HG03064 (cell line): ENCODE data around the gene COBLL1.

Source experiments
- ATAC-seq: cut with Tn5 transposase; IDR thresholded peaks from one replicate; pipeline ENCODE4 v1.9.1; 2021; ENCODE audit warnings: low read depth; ENCODE audit not compliant: unreplicated experiment

The COBLL1 gene

GRCh38 chr2:164693834-164694233 is 147.8 kb downstream of the COBLL1 start:
- no peak for ATAC-seq

DNA sequence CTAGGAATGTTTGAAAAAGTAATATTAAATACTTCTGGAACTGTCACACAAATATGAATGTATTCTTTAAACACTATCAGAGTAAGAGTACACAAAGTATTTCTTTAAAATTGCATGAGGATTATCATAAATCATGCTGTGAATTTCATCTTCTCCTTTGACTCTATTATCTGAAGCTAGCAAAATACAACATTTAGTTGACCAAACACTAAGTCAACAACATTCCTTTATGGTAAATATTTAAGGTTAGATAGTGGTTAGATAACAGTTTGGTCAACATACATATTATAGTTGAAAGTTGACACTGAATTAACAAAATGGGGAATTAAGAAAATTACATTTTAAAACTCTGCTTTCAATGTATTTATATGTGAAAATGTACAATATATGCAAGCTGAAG is 148.2 kb downstream of the COBLL1 start:
- ATAC-seq = no peak

DNA sequence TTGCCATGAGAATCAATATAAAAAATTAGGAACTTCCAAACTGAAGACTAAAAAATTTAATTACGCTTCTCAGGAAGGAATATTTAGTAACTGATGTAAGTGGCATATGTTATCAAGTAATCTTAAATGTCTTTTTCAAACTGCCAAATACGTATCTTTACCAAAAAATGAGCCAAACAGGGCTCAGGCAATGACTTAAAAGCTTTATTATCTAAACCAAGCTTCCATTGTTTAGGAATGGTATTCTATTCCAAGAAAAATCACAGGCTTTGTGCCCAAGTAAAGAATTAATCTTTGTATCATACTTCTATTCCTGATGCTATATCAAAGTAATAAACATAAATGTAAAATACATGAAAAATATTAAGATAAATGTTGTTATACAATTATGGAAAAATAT is 148.7 kb downstream of the COBLL1 start:
- no peak for ATAC-seq

- no peak for ATAC-seq
Observed at GRCh38 chr2:164692114-164692513, 149.5 kb downstream of the COBLL1 start.

- ATAC-seq = no peak
Observed at GRCh38 chr2:164691346-164691887, 150.2 kb downstream of the COBLL1 start.

DNA sequence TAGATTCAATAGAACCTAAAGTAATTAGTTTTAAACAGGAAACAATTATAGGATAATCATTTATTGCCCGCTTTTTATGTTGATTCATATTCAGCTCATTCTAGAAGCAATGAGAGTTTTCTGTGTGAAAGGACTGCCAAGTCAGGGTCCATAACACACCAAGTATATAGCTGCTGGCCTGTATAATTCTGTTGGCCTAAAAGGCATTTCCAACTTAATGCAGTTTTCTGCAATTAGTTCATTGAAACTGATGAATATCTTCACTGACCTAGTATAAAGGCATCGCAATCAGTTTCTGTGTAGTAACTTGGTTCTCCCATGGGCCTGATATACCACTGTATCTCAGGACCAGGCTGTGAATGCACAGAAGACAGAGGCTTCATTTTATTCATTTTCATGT is 151.3 kb downstream of the COBLL1 start:
- no peak for ATAC-seq

DNA sequence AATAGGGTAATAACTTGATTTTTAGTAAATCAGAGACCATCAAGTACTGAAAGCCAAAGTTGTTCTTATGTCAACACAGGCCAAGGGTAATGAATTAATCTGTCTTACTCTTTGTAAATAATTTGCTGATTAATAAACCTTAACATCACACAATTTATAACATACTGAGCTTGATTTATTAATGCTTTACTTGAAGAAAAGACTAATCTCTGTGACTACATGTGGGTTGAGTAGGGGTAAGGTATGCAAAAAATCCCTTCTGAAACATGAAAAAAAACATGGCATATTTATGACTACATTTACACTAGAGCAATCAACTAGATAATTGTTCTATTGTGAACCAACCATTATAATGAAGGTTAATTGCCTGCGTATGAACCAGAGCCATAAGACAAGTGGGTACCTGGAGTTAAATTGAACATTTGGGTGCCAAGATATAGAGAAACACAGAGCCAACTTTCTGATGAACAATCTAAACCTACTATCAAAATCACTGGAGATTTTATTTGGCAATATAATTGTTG is 152.7 kb downstream of the COBLL1 start:
- no peak for ATAC-seq

DNA sequence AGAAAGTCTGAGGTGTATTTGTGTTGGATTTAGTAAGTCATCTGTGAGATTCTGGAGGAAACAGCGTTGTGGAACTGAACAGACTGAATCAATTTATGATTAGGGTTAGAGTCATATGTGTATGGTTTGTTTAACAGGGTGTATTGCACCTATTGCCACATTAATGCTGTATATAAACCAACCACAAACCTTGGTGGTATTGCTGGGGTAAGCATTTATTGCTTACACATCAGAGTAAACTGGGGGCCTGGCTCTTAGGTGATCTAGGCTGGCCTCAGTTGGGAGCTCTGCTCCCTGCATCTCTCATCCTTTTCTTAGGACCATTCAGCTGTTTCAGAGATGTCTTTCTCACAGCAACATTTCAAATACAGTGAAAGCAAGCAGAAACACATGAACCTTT is 160.6 kb downstream of the COBLL1 start:
- no peak for ATAC-seq

DNA sequence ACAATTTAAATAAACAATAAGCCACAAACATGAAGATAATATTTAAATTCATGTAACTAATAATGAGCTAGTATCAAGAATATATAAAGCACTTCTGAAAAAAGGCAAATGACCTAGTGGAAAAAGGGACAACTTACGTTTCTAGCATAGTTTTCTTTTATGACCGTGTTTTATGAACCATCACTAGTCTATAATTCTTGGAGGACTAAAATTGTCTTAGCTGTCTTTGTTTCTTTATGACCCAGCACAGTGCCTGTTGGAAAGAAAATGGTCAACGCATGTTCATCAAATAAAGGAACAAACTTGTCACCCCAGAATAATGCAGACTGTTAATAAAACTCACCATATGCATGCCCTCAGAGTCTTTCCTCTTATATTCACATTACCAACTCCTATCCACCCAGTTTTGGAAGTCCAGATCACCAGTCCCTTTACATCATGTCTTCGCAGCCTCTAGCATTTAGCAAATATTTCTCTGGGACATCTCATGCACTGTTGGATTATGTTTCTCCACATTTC is 162.9 kb downstream of the COBLL1 start:
- ATAC-seq = no peak

DNA sequence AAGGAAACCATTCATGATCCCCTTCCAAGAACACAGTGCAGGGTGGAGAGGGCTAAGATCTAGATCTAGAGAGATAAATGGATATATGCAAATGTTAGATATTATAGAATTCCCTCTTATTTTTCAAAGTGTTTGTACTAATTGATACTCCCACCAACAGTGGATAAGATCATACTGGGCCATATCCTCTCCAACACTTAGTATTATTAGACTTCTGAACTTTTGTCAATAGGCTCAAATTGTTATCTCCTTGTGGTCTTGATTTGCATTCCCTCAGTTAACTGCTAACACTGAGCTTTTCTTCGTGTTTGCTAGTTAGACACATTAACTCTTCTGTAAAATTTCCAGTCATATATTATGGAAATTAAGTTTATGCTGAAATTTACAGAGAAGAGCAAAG is 163.9 kb downstream of the COBLL1 start:
- no peak for ATAC-seq

DNA sequence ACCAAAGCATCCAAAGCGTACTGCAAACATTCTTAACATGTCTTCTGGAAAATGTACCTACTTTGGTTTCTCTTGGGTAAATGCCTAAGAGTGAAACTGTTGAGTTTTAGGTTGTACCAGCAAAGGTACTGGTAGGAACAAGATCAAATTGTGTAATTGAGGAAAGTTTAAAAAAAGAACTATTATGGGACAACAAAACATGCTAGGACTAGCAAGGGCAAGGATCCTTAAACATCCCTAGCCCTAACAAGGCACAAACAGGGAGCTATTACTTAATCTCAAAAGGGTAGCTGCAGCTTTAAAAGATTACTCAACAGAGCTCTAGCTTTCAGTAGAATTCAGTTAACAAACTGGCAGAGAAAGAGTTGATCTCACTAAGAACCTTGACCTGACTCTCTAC is 164.4 kb downstream of the COBLL1 start:
- ATAC-seq = no peak

DNA sequence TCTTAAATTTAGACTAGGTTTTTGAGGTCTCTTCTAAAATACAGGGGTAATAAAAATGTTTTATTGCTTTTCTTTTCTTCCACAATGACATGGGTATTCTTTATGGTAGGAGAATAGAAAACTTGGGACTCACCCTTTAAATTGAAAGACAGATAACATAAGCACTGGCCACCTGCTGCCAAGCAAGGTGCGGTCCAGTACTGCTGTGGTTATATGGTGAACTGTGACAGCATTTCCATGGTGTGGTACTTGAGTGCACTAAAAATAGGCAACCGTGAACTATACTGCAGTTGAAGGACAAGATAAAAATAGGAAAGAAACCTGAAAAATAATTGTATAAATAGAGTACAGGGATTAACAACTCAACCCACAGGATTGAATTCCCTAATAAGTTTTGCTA is 165.9 kb downstream of the COBLL1 start:
- no peak for ATAC-seq

GRCh38 chr2:164675027-164675426 is 166.6 kb downstream of the COBLL1 start:
- ATAC-seq = no peak

DNA sequence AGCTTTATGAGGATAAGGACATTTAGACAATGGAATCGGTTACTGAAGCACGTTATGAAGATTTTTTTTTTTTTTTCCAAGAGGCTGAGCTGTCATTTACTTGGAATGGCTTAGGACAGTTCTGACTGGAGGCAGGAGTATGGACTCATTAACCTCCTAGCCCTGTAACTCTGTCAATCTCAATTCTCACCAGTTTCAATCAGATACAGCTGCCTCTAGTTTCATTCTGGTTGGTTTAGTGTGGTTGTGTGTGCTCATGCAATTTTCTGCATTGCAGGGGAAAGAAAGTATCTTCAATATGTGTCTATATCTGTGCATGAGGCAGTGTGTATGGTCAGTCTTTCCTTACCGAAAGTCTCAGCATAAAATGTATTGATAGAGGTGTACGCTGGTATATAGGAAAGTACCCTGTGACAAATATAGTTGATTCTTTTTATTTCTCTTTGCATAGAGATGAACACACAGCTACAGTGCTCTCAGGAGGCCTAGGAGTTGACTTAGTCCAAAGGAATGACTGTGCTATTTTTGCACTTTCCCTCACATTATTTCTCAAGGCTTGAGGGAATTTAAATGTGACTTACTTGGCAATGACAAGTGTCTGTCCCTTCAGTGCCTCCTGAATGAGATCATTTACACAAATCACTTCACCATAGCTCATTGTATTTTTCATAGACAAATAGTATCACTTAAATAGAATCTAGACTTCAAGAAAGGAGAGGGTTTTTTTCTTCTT is 169.8 kb downstream of the COBLL1 start:
- ATAC-seq = no peak

DNA sequence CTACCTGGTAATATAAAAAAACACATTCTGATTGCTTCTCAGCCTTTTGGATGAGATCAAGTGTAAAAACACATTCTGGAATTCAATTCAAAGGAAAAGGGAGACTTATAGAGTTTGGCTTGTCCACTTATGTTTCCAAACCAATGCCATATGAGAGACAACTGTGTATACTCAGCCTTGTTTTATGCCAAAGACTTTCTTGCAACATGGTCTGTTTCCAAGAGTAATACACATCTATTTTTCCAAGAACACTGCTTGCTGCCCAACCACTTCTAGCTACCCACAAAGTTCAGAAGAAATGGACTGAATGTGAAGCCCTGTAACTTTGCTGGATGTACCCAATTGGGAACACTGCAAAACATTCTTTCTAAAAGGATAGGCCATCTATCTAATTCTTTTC is 172.3 kb downstream of the COBLL1 start:
- no peak for ATAC-seq

DNA sequence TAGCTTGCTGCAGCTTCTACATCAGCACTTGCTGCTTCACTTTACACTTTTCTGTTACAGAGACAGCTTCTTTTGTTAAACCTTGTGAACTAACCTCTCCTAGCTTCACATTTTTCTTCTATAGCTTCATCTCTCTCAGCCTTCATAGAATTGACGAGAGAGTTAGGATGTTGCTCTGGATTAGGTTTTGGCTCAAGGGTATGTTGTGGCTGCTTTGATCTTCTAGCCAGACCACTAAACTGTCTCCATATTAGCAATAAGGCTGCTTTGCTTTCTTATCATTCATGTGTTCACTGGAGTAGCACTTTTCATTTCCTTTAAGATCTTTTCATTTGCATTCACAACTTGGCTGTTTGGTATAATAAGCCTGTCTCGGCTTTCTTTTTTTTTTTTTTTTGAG is 174.1 kb downstream of the COBLL1 start:
- ATAC-seq = no peak

GRCh38 chr2:164664070-164664469 is 177.6 kb downstream of the COBLL1 start:
- no peak for ATAC-seq

DNA sequence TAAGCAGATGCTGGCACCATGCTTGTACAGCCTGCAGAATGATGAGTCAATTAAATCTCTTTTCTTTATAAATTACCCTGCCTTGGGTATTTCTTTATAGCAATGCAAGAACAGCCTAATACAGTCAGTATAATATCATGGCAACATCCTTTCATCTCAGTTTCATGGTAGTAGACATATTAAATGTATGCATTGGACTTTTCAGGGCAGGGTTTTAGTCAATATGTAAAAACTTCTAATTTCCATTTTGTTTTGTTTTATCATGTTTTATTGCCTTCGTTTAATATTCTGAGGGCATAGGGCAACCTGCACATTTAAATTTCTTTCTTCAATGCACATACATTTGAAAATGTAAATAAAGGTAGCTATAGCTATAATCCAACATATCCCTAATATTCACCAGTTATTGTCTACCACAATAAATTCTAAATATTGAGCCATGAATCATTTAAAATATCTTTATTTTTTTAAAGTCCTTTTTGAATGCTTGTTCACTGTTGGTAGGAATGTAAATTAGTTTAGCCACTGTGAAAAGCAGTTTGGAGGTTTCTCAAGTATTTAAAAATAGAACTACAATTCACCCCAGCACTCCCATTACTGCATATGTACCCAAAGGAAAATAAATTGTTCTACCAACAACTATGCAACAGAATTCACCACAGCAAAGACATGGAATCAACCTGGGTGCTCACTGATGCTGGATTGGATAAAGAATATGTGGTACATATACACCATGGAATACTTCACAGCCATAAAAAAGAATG is 178.6 kb downstream of the COBLL1 start:
- ATAC-seq = no peak

DNA sequence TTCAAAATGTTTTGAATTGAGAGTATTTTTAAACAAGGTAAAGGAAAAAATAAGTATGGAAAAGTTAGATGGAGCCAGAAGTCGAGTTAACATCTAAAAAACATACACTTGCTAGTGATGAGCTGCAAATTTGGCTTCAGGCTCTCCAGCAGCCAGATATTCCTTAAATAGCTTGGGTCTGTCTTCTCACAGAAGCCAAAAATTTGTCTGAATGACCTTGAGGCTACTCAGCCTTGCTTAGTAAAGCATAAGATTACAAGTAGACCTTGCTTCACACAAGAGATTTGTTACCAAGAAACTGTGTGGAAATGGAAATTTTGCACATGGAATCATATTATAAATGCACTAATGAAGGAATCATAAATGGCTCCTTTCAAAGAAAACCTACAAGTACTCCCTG is 179.6 kb downstream of the COBLL1 start:
- ATAC-seq = no peak

- no peak for ATAC-seq
Observed at GRCh38 chr2:164661349-164661748, 180.3 kb downstream of the COBLL1 start.

GRCh38 chr2:164657129-164657528 is 184.5 kb downstream of the COBLL1 start:
- no peak for ATAC-seq
